GM19463 (cell line): ENCODE measurements around the gene LRG1.

Experiments used
- ATAC-seq: cut with Tn5 transposase; IDR thresholded peaks from one replicate; pipeline ENCODE4 v1.9.1; 2021; ENCODE audit warnings: mild to moderate bottlenecking, moderate library complexity; ENCODE audit not compliant: unreplicated experiment

Gene LRG1

DNA sequence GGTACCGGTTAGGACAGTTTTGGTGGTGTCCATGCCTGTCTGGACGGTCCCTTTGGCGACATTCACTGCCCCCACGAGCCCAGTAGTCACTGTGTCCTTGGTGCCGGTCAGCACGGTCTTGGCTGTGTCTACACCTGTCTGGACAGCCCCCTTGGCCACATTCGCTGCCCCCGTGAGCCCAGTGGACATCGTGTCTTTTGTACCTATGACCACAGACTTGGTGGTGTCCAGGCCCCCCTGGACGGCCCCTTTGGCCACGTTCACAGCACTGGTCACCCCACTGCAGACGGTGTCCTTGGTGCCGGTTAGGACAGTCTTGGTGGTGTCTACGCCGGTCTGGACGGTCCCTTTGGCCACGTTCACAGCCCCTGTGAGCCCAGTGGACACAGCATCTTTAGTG lies 27.8 kb downstream of the LRG1 start:
- ATAC-seq: no peak

DNA sequence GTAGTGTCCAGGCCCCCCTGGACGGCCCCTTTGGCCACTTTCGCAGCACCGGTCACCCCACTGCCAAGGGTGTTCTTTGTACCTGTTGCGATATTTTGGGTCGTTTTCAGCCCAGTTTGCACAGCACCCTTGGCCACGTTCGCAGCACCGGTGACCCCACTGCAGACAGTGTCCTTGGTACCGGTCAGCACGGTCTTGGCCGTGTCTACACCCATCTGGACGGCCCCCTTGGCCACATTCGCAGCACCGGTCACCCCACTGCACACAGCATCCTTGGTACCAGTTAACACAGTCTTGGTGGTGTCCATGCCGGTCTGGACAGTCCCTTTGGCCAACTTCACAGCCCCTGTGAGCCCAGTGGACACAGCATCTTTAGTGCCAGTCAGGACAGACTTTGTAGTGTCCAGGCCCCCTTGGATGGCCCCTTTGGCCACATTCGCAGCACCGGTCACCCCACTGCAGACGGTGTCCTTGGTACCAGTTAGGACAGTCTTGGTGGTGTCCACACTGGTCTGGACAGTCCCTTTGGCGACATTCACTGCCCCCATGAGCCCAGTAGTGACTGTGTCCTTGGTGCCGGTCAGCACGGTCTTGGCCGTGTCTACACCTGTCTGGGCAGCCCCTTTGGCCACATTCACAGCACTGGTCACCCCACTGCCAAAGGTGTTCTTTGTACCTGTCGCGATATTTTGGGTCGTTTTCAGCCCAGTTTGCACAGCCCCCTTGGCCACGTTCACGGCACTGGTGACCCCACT lies 28.4 kb downstream of the LRG1 start:
- no peak for ATAC-seq

- ATAC-seq: no peak
Measured at GRCh38 chr19:4510435-4511255, 29.2 kb downstream of the LRG1 start.

- ATAC-seq: no peak
Measured at GRCh38 chr19:4508698-4509097, 31.1 kb downstream of the LRG1 start.

- no peak for ATAC-seq
Measured at GRCh38 chr19:4507804-4508203, 32.0 kb downstream of the LRG1 start.

DNA sequence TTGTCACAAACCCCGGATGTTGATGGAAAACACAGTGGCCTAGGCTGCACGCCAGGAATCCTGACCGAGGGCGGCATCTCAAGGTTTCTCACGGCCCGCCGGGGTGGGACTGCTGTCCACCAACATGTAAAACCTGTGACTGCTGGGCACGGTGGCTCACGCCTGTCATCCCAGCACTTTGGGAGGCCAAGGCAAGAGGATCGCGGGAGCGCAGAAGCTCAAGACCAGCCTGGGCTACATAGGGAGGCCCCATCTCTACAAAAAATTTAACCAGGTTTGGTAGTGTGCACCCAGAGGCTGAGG lies 32.7 kb downstream of the LRG1 start:
- no peak for ATAC-seq

DNA sequence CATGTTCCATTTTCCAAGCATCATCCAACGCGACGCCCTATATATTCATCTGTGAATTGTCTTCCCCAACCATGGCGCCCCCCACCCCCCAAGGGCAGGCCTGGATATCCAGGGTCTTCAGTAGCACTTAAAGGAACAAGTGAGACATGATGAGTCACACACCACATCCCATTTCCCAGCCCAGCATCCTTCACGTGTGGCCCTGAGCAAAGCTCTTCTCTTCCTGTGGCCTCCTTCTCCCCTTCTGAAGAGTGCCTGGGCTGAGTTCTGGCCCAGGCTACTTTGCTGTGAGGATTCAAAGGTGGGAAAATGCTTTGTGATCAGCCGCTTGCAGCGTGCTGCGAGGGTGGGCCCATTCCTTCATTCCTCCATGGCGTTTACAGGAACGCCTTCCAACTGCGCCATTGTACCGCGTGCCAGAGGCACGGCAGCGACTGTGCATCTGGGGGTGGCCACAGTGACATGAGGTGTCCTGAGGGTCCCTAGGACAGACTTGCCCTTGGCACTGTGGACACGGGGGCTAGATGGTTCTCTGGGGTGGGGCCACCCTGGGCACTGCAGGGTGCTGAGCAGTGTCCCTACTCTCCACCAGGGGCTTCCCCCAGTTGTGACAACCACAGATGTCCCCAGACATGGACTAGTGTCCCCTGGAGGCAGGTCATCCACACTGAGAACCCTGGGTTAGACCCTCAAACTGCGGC lies 33.2 kb downstream of the LRG1 start:
- no peak for ATAC-seq

DNA sequence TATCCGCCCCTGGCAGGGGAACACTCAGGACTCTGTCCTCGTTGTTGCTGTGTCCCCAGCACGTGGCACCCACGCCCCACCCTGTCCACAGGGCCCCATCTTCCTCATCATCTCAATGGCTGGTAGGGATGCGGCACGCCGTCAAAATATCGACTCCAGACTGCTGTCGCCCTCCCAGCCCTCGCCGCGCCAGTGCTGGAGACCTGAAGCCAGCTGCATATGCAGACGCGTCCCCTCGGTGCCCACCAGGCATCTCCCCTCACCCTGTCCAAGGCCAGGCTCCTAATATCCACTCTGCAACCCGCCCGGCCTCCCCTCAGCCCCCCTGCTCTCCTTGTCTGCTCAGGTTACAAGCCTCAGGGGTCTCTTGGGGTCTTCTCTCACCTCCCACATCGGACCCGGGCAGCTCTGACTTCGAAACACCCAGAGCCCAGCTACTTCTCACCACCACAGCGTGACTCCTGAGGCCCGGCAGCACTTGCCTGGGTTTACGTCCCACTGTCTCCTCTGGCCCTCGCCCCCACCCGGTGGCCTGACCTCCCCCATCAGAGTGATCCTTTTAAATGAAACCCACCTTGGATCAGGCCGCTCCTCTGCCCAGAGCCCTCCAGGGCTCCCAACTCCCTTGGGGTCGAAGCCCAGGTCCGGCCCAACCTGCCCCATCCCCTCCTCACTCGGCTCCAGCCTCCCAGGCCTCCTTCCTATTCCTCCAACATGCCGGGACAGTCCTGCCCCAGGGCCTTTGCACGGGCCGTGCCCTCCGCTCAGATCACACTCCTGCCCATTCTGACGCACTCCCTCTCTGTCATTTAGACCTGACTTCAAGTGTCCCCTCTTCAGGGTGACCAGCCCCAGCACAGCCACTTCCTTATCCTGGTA lies 34.0 kb downstream of the LRG1 start:
- no peak for ATAC-seq

GRCh38 chr19:4504891-4505569 lies 34.8 kb downstream of the LRG1 start:
- no peak for ATAC-seq

DNA sequence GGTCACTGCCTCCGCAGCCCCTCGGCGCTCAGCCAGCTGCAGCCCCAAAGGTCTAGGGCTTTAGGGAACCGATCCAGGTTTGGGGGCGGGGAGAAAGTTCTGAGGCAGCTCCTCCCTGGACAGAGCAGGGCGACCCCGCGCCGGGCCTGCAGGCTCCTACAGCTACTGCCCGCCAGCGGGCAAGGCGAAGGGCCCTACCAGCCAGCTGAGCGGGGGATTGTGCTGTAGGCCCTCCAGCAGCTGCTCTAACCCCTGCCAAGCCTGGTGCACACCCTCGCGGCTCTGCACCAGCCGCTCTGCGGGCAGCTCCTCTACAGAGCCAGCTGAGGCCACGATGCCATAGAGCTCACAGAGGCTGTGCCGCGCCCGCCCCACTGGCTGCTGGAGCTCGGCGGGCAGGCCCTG lies 35.5 kb downstream of the LRG1 start:
- ATAC-seq: no peak

DNA sequence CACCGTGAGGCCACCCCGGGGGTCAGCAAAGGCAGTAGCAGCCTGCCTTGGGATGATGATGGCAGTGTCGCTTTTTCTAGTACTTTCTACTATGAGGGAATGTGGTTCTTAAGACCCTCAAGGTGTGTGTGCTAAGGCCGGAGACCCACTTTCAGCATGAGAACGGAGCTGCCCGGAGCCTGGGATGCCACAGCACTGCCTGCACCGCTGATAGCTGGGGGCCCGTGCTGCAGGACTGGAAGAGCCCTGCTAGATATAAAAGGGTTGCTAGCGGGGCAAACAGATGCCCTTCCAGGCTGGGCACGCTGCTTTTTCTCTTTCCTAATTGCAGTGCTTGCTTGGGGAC lies 36.0 kb downstream of the LRG1 start:
- ATAC-seq: no peak

- ATAC-seq: no peak
Measured at GRCh38 chr19:4503132-4503824, 36.6 kb downstream of the LRG1 start.

DNA sequence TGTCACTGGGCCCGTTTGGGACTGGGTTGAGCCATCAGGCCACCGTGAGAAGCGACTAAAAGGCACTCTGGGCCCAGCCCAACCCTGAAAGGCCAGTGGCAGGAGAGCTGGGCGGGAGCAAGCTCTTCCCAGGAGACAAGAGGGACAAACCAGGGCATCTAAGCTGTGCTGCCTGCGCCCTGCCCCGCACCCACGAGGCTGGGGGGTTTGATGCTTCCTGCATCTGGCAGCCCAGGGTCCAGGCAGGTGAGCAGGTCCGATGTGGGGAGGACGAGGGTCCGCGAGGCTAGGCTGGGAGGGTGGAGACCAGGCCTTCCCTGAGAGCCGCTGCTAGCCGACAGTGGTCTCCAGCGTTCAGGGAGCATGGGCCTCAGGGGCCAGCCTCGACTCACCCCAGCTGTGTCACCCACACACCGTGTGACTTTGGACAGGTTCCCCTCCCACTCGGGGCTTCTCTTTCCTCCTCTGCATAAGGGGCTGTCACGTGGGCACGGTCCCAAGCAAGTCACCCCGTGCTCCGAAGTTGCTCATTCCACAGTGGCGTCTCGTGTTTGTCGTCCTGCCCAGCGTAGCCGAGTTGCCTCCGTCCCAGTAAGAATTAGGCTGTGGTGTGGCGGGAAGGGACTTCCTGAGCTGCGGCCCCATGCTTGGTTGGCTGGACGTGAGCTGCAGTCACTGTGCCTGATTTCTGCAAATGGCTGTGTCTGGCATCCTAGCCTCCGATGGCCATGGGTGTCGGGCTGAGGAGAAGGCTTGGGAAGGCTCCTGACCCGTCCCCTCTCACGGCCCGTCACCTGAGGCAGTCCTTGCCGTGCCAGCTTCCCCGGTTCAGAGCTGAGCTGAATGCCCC lies 37.3 kb downstream of the LRG1 start:
- no peak for ATAC-seq

DNA sequence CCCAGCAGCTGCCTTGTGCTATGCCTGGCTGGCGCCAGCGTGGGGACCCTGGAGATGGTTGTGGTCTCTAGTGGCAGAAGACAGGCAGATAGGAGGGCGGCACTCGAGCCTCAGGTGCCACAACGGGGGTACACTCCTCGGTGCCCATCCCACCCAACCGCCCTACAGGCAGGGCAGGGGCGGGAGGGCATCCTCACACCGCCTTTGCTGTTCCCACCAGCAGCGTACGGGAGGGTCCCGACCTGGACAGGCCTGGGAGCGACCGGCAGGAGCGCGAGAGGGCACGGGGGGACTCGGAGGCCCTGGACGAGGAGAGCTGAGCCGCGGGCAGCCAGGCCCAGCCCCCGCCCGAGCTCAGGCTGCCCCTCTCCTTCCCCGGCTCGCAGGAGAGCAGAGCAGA lies 38.1 kb downstream of the LRG1 start:
- no peak for ATAC-seq

- ATAC-seq: no peak
Measured at GRCh38 chr19:4500841-4501591, 38.8 kb downstream of the LRG1 start.

DNA sequence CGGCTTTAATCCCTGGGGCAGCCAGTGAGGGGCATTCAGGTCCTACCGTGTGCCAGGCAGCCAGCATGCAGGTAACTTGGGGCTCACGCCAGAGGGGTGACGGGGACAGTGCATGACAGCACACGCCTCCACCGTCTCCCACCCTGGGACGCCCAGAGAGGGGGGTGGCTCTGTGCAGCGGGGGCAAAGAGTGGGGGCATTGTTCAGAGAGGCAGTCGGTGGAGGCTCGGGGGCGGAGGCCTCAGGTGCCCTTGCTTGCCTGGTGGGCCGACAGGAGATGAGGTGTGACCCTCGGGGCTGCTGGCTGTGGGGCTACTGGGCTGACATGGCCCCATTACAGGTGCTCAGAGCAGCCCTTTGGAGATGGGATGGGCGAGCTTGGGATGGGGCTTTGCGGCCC lies 40.0 kb downstream of the LRG1 start:
- no peak for ATAC-seq

DNA sequence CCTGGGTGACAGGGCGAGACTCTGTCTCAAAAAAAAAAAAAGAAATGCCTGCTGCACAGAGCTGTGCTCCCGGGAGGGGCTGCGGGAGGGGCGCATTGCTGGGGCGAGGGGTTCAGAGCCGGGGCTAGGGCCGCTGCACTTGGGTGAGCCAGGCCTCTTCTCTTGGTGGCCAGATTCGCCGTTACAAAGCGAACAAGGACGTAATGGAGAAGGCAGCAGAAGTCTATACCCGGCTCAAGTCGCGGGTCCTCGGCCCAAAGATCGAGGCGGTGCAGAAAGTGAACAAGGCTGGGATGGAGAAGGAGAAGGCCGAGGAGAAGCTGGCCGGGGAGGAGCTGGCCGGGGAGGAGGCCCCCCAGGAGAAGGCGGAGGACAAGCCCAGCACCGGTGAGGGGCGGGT lies 40.5 kb downstream of the LRG1 start:
- no peak for ATAC-seq

DNA sequence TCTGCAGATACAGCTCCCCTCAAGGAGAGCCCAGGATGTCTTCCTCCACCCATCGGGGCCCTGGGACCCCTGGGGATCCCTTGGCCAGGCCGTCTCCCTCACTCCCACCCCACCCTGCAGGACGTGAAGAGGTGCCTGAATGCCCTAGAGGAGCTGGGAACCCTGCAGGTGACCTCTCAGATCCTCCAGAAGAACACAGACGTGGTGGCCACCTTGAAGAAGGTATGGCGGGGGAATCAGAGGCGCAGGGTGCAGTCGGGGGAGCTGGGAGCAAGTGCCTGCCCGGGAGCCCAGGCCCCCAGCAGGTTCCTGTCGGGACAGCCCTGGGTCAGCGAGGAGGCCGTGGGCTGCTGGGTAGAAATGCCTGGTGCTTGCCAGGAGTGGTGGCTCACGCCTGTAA lies 41.1 kb downstream of the LRG1 start:
- ATAC-seq: no peak
